H9 (cell line): ENCODE data around the gene POLDIP3. TPM values are rescaled to one million over a fixed set of nuclear protein-coding genes. Genes with fewer than 3 reads are reported as not detected.

ENCODE experiments used
- DNase-seq: peaks from one replicate; pipeline ENCODE4 v3.0.0-alpha.2; 2017
- H2AFZ ChIP-seq: one replicate; pipeline ENCODE4 v1.6.1; 2013; ENCODE audit warnings: mild to moderate bottlenecking, low read length, control low read depth, moderate library complexity
- H2AK5ac ChIP-seq: 2 replicates; pipeline ENCODE4 v1.6.1; 2013; ENCODE audit warnings: low read length, control low read depth, mixed read lengths; ENCODE audit not compliant: insufficient read length
- H2BK120ac ChIP-seq: one replicate; pipeline ENCODE4 v1.6.1; 2013; ENCODE audit warnings: low read depth, mild to moderate bottlenecking, low read length, control low read depth, inconsistent platforms; ENCODE audit not compliant: poor library complexity, severe bottlenecking
- H2BK12ac ChIP-seq: 2 replicates; pipeline ENCODE4 v1.6.1; 2013; ENCODE audit warnings: low read length, control low read depth, mixed read lengths, low read depth; ENCODE audit not compliant: insufficient read length
- H2BK15ac ChIP-seq: 2 replicates; pipeline ENCODE4 v1.6.1; 2013; ENCODE audit warnings: low read depth, low read length, control low read depth
- H2BK20ac ChIP-seq: one replicate; pipeline ENCODE4 v1.6.1; 2013; ENCODE audit warnings: low read depth, mild to moderate bottlenecking, low read length, control low read depth, inconsistent platforms; ENCODE audit not compliant: poor library complexity, severe bottlenecking
- H2BK5ac ChIP-seq: 2 replicates; pipeline ENCODE4 v1.6.1; 2013; ENCODE audit warnings: low read length, control low read depth, mixed read lengths; ENCODE audit not compliant: insufficient read length
- H3K14ac ChIP-seq: 2 replicates; pipeline ENCODE4 v1.6.1; 2013; ENCODE audit warnings: low read length, control low read depth; ENCODE audit not compliant: insufficient read depth
- H3K18ac ChIP-seq: 2 replicates; pipeline ENCODE4 v1.6.1; 2013; ENCODE audit warnings: low read depth, mild to moderate bottlenecking, mixed read lengths, low read length, control low read depth; ENCODE audit not compliant: insufficient read length
- H3K23ac ChIP-seq: 2 replicates; pipeline ENCODE4 v1.6.1; 2013; ENCODE audit warnings: low read length, control low read depth, mixed read lengths, low read depth; ENCODE audit not compliant: insufficient read length
- H3K23me2 ChIP-seq: 2 replicates; pipeline ENCODE4 v1.6.1; 2013; ENCODE audit warnings: low read depth, mild to moderate bottlenecking, mixed read lengths, low read length, control low read depth; ENCODE audit not compliant: insufficient read length, poor library complexity, severe bottlenecking
- H3K27ac ChIP-seq: 2 replicates; pipeline ENCODE4 v1.5.1; 2013; ENCODE audit warnings: low read length, control low read depth, mixed read lengths, low read depth; ENCODE audit not compliant: insufficient read length
- H3K27me3 ChIP-seq: 2 replicates; pipeline ENCODE4 v1.6.1; 2013; ENCODE audit warnings: low read length, control low read depth, inconsistent platforms; ENCODE audit not compliant: insufficient read depth
- H3K4ac ChIP-seq: 2 replicates; pipeline ENCODE4 v1.6.1; 2013; ENCODE audit warnings: low read depth, mild to moderate bottlenecking, control low read depth, inconsistent platforms, low read length, moderate library complexity
- H3K4me1 ChIP-seq: 2 replicates; pipeline ENCODE4 v1.6.1; 2013; ENCODE audit warnings: low read length, control low read depth, inconsistent platforms; ENCODE audit not compliant: insufficient read depth
- H3K4me2 ChIP-seq: 2 replicates; pipeline ENCODE4 v1.6.1; 2013; ENCODE audit warnings: low read length, control low read depth, mixed read lengths; ENCODE audit not compliant: insufficient read length, insufficient read depth
- H3K56ac ChIP-seq: 2 replicates; pipeline ENCODE4 v1.6.1; 2013; ENCODE audit warnings: low read depth, mild to moderate bottlenecking, mixed read lengths, low read length, control low read depth; ENCODE audit not compliant: insufficient read length
- H3K79me1 ChIP-seq: 2 replicates; pipeline ENCODE4 v1.6.1; 2013; ENCODE audit warnings: low read depth, mild to moderate bottlenecking, moderate library complexity, low read length, control low read depth, inconsistent platforms; ENCODE audit not compliant: insufficient read depth, poor library complexity, severe bottlenecking
- H3K79me2 ChIP-seq: 2 replicates; pipeline ENCODE4 v1.6.1; 2013; ENCODE audit warnings: low read length, control low read depth, inconsistent platforms; ENCODE audit not compliant: insufficient read depth
- H3K9ac ChIP-seq: 2 replicates; pipeline ENCODE4 v1.6.1; 2013; ENCODE audit warnings: low read length, control low read depth, mixed read lengths; ENCODE audit not compliant: insufficient read length; ENCODE audit errors: extremely low read depth
- H3K9me3 ChIP-seq: one replicate; pipeline ENCODE4 v1.6.1; 2013; ENCODE audit warnings: low read depth, low read length, inconsistent platforms; ENCODE audit not compliant: control insufficient read depth
- H3T11ph ChIP-seq: one replicate; pipeline ENCODE4 v1.6.1; 2013; ENCODE audit warnings: mild to moderate bottlenecking, low read length, control low read depth, inconsistent platforms
- H4K20me1 ChIP-seq: one replicate; pipeline ENCODE4 v1.6.1; 2013; ENCODE audit not compliant: control insufficient read depth, insufficient read length, insufficient read depth
- H4K5ac ChIP-seq: 2 replicates; pipeline ENCODE4 v1.6.1; 2013; ENCODE audit warnings: low read depth, mild to moderate bottlenecking, mixed read lengths, low read length, control low read depth; ENCODE audit not compliant: insufficient read length
- H4K8ac ChIP-seq: replicated peaks from 2 replicates; pipeline ENCODE4 v1.6.1; 2013; ENCODE audit warnings: low read length, control low read depth, mixed read lengths, low read depth; ENCODE audit not compliant: insufficient read length
- H4K91ac ChIP-seq: 2 replicates; pipeline ENCODE4 v1.6.1; 2013; ENCODE audit warnings: low read depth, mild to moderate bottlenecking, moderate library complexity, mixed read lengths, low read length, control low read depth; ENCODE audit not compliant: insufficient read length
- H3K27ac Mint-ChIP-seq, 3 experiments: 2 replicates in 2 of 3; 3 replicates in 1 of 3; pipeline ENCODE4 v1.8.0; 2020 to 2021; ENCODE audit warnings: mixed read lengths in 3 of 3, mild to moderate bottlenecking in 1 of 3, moderate library complexity in 1 of 3
- H3K27me3 Mint-ChIP-seq: 2 replicates; pipeline ENCODE4 v1.8.0; 2021; ENCODE audit warnings: low read depth, mild to moderate bottlenecking, moderate library complexity, mixed read lengths
- H3K36me3 Mint-ChIP-seq, 3 experiments: 2 replicates in 2 of 3; 3 replicates in 1 of 3; pipeline ENCODE4 v1.8.0; 2020 to 2021; ENCODE audit warnings: low read depth in 3 of 3, mixed read lengths in 3 of 3; ENCODE audit not compliant: insufficient read depth in 1 of 3
- H3K4me1 Mint-ChIP-seq, 2 experiments: 2 replicates each; pipeline ENCODE4 v1.8.0; 2020; ENCODE audit warnings: mixed read lengths in 2 of 2
- H3K4me3 Mint-ChIP-seq, 2 experiments: 2 replicates in 1 of 2; 3 replicates in 1 of 2; pipeline ENCODE4 v1.8.0; 2020 to 2021; ENCODE audit warnings: mild to moderate bottlenecking in 2 of 2, mixed read lengths in 2 of 2, moderate library complexity in 1 of 2
- H3K9me3 Mint-ChIP-seq, 2 experiments: 2 replicates in 1 of 2; 3 replicates in 1 of 2; pipeline ENCODE4 v1.8.0; 2020; ENCODE audit warnings: mild to moderate bottlenecking in 2 of 2, mixed read lengths in 2 of 2, moderate library complexity in 1 of 2
- WGBS: extraction: QIAGEN DNeasy Blood & Tissue Kit; methylation state at CpG from one replicate; pipeline ENCODE4 v1.1.7; 2013; ENCODE audit warnings: missing lambda C conversion rate, low lambda C conversion rate, mixed read lengths; ENCODE audit not compliant: insufficient read length; ENCODE audit errors: extremely low coverage; 5-methylcytosine and 5-hydroxymethylcytosine counted together
- total RNA-seq: library from RNA; stranded (reverse); gene quantifications from 2 replicates; pipeline ENCODE4 v1.2.1, GENCODE V29; 2021
- TF ChIP-seq, protein P1 (sequence below): fragments of 200-600 bp; sonication (generic); conservative IDR thresholded peaks from 3 replicates; pipeline ENCODE4 v1.8.0; 2021; ENCODE audit warnings: antibody characterized with exemption, mild to moderate bottlenecking

The POLDIP3 gene
- total RNA-seq, 1 experiment from 2014 or later, result 90.8 TPM

DNA sequence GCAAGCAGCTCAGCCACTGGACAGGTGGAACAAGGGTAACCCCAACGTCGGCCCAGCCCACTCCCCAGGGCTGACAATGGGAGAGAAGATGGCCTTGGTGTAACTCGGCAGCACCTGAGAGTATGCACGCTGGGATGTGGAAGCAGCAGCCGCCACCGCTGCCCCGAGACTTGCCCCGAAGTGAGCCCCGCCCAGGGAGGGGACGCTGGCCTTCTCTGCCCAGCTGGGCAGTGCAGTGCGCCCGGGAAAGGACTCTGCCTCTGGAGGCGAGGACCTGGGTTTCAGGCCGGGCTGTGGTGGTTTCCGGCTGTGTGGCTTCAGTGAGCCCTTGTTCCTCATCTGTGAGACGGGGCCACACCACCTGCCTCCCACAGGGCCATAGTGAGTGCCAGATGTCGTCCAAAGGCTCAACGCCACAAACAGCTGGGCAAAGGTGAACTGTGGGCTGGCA, 8.6 kb upstream of the POLDIP3 start:
- H3K4me3 Mint-ChIP-seq, result no peak overlapping the region

More for the DNA sequence above, 8.6 kb upstream of the POLDIP3 start:
- peaks cover 3 to 10% of the 10 kb centered on the region in 2 experiments; a peak in 3 of 4 replicates for H3K4me1 Mint-ChIP-seq
- Histone ChIP-seq H4K91ac (no peak overlapping the region), H4K20me1 (no peaks in the 10 kb centered on the region), H3K4ac (no peak overlapping the region), H3K4me2 (no peak overlapping the region), H2BK5ac (no peak overlapping the region), H3K23ac (no peak overlapping the region), H3K18ac (no peak overlapping the region), H2AFZ (no peak overlapping the region), H3K56ac (no peak overlapping the region), H2BK12ac (no peak overlapping the region), H3T11ph (no peak overlapping the region), H2BK15ac (no peak overlapping the region), H3K79me1 (no peaks in the 10 kb centered on the region), H4K5ac (no peak overlapping the region), H3K4me1 (no peaks in the 10 kb centered on the region), H2BK20ac (no peak overlapping the region), H2AK5ac (no peak overlapping the region), H3K27ac (no peak overlapping the region), H3K27me3 (no peaks in the 10 kb centered on the region), H3K9me3 (no peaks in the 10 kb centered on the region), H3K79me2 (no peaks in the 10 kb centered on the region), H2BK120ac (no peak overlapping the region), H3K9ac (no peak overlapping the region), H3K23me2 (no peaks in the 10 kb centered on the region), H3K14ac (no peak overlapping the region), H4K8ac (no peak overlapping the region)
- WGBS, result no CpG with 5 or more reads among the region's 18 CpGs
- no peak for DNase-seq
- H3K9me3 Mint-ChIP-seq, result no peaks in the 10 kb centered on the region
- no peak overlapping the region for H3K27ac Mint-ChIP-seq
- TF ChIP-seq, protein P1, sequence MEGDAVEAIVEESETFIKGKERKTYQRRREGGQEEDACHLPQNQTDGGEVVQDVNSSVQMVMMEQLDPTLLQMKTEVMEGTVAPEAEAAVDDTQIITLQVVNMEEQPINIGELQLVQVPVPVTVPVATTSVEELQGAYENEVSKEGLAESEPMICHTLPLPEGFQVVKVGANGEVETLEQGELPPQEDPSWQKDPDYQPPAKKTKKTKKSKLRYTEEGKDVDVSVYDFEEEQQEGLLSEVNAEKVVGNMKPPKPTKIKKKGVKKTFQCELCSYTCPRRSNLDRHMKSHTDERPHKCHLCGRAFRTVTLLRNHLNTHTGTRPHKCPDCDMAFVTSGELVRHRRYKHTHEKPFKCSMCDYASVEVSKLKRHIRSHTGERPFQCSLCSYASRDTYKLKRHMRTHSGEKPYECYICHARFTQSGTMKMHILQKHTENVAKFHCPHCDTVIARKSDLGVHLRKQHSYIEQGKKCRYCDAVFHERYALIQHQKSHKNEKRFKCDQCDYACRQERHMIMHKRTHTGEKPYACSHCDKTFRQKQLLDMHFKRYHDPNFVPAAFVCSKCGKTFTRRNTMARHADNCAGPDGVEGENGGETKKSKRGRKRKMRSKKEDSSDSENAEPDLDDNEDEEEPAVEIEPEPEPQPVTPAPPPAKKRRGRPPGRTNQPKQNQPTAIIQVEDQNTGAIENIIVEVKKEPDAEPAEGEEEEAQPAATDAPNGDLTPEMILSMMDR, result no peak
- H3K36me3 Mint-ChIP-seq, result peaks cover 3 to 40% (median 27%) of the 10 kb centered on the region in 3 experiments
- no peaks in the 10 kb centered on the region for H3K27me3 Mint-ChIP-seq
